Adrenal gland (tissue), 12 donors: ENCODE results near the gene PARD3B. TPM values are rescaled to one million over a fixed set of nuclear protein-coding genes. Genes with fewer than 3 reads are reported as not detected.

Source experiments
- DNase-seq, 7 donors: peaks; one replicate each; pipeline ENCODE4 v3.0.0-alpha.2; 2019 to 2020
- H3K27ac ChIP-seq, 5 donors: fragments of 200-600 bp; sonication (generic) in 4 of 5; 1 replicate in 3 of 5; 2 replicates in 2 of 5; pipeline versions ENCODE4 v1.5.1 to v1.8.0; 2016 to 2020; ENCODE audit warnings: mild to moderate bottlenecking in 1 of 5
- H3K27me3 ChIP-seq: fragments of 200-600 bp; 2 replicates; pipeline ENCODE4 v1.8.0; 2021
- H3K36me3 ChIP-seq, 2 donors: fragments of 200-600 bp; replicated peaks in 1 of 2; 1 replicate in 1 of 2; 2 replicates in 1 of 2; pipeline versions ENCODE4 v1.5.1 to v1.8.0; 2018 to 2022
- H3K4me1 ChIP-seq, 2 donors: fragments of 200-600 bp; replicated peaks in 1 of 2; 1 replicate in 1 of 2; 2 replicates in 1 of 2; pipeline versions ENCODE4 v1.5.1 to v1.8.0; 2018 to 2021
- H3K4me3 ChIP-seq, 4 donors: fragments of 200-600 bp; sonication (generic) in 3 of 4; one replicate each; pipeline ENCODE4 v1.5.1; 2016 to 2018
- H3K9me3 ChIP-seq, 3 donors: fragments of 200-600 bp; sonication (generic) in 1 of 3; replicated peaks in 1 of 3; 1 replicate in 2 of 3; 2 replicates in 1 of 3; pipeline versions ENCODE4 v1.5.1 to v1.8.0; 2016 to 2021
- POLR2A ChIP-seq, 2 donors: fragments of 450-650 bp; IDR thresholded peaks; one replicate each; pipeline ENCODE4 v1.6.1; 2017; ENCODE audit warnings: antibody characterized with exemption in 2 of 2, mild to moderate bottlenecking in 2 of 2, moderate library complexity in 1 of 2
- whole genome bisulfite sequencing, 4 donors: extraction: QIAGEN DNeasy Blood & Tissue Kit in 2 of 4; methylation state at CpG; one replicate each; pipeline versions ENCODE4 v1.1.5 to v1.1.7; 2013 to 2017; 5-methylcytosine and 5-hydroxymethylcytosine counted together
- intact Hi-C, 2 donors: fragments of 100-400 bp; cut with DNase I; formaldehyde crosslinking; loops; one replicate each; pipeline versions ENCODE4 v1.14.1 to v1.15.0; 2022 to 2023
- polyA plus RNA-seq, 3 donors: library from polyadenylated mRNA; stranded (reverse); fragments of 200-250 nt in 2 of 3; fragments of 350-450 nt in 1 of 3; fragmentation: Illumina TruSeq in 1 of 3; extraction: RNeasy Lipid Tissue Mini Kit (QIAGEN cat#74804) in 1 of 3; gene quantifications; one replicate each; pipeline ENCODE4 v1.2.3, GENCODE V29; 2013 to 2014
- total RNA-seq, 9 donors: library from RNA; depleted of rRNA in 4 of 9; stranded (reverse); fragments of >200 nt in 4 of 9; fragments of 120-200 nt in 1 of 9; fragmentation: NEBNext Ultra II Directional in 1 of 9; extraction: Animal tissue kit (Norgen Biotek cat#: 25700) in 1 of 9; gene quantifications; one replicate each; pipeline versions ENCODE4 v1.1.0 to v1.2.4, GENCODE V29; 2013 to 2023
- TF ChIP-seq, protein P1 (sequence below), 6 experiments: fragments of 450-650 bp in 4 of 6; fragments of 200-600 bp in 2 of 6; sonication (generic) in 1 of 6; IDR thresholded peaks; 1 replicate in 5 of 6; 2 replicates in 1 of 6; pipeline versions ENCODE4 v1.5.1 to v1.8.0; 2016 to 2021; ENCODE audit warnings: antibody characterized with exemption in 6 of 6, mild to moderate bottlenecking in 2 of 6, moderate library complexity in 1 of 6
- donor health status: healthy with polysubstance abuse.
- donor health status: Bipolar disorder and iron deficiency.
- donor health status: DM: yes; HTN: yes; CAD: no.
- donor health status: DM: no; HTN: no; CAD: no.
- donor health status: DM: no; HTN: no; CAD: no.
- donor health status: DM: yes; HTN: yes; CAD: no.

The PARD3B gene
- total and polyA plus RNA-seq, 12 donors: 1.9 to 20.4 (median 9.5) TPM

DNA sequence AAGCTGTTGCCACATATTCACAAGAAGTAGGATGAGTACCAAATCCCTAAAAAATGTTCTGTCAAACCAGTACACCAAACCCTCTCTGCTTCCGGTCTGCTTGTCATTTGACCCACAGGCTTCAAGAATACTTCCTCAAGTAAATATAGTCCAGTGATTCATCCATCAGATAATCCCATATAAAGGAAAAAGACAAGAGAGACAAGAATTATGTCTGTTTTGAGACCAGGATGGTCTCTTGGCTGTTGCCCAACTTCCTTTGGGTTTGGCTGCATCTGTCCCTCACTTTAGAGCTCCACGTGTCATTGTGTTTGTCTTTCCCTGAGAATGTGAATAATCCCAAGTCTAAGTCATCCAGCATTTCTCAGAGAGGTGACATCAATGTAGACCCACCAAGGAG, 1045.5 kb downstream of the PARD3B start:
- DNase-seq: peak in 4 of 7 donors; percentile 13 to 56 (median 19)
- TF ChIP-seq POLR2A (IDR thresholded peaks at IDR 0.05): no peak
- TF ChIP-seq, protein P1, sequence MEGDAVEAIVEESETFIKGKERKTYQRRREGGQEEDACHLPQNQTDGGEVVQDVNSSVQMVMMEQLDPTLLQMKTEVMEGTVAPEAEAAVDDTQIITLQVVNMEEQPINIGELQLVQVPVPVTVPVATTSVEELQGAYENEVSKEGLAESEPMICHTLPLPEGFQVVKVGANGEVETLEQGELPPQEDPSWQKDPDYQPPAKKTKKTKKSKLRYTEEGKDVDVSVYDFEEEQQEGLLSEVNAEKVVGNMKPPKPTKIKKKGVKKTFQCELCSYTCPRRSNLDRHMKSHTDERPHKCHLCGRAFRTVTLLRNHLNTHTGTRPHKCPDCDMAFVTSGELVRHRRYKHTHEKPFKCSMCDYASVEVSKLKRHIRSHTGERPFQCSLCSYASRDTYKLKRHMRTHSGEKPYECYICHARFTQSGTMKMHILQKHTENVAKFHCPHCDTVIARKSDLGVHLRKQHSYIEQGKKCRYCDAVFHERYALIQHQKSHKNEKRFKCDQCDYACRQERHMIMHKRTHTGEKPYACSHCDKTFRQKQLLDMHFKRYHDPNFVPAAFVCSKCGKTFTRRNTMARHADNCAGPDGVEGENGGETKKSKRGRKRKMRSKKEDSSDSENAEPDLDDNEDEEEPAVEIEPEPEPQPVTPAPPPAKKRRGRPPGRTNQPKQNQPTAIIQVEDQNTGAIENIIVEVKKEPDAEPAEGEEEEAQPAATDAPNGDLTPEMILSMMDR (IDR thresholded peaks at IDR 0.05): no peak
- H3K27me3 ChIP-seq: no peaks in the 10 kb centered on the region
- no peak overlapping the region for H3K4me3 ChIP-seq
- intact Hi-C loops: no loop called here
- H3K36me3 ChIP-seq: no peaks in the 10 kb centered on the region
- H3K4me1 ChIP-seq: no peaks in the 10 kb centered on the region
- 66 to 72% (median 68%) methylated on average over 2 of the region's 2 CpGs for WGBS, 4 donors
- H3K9me3 ChIP-seq: no peaks in the 10 kb centered on the region
- no peak overlapping the region for H3K27ac ChIP-seq

DNA sequence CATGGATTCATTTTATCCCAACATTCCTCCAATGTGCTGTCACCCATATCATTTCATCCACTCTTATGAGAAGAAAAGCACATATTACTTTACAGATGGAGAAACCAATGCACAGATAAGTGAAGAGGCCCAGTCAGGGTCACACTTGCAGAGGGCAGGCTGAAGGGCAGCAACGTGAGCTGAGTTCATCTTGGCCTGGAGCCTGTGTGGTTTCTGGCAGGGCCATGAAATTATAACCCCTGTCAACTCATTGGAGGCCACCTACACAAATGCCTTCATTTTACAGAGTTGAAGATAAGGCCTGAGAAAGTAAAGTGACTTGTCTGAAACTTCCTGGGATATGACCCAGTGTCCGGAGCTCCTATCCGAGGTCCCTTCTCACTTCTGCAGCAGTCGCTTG, 1048.6 kb downstream of the PARD3B start:
- TF ChIP-seq, protein P1 (IDR thresholded peaks at IDR 0.05): no peak
- no peak for TF ChIP-seq POLR2A (IDR thresholded peaks at IDR 0.05)
- 26 to 49% (median 43%) methylated on average over 4 of the region's 4 CpGs for WGBS, 4 donors
- H3K4me1 ChIP-seq: no peaks in the 10 kb centered on the region
- no peak overlapping the region for H3K27ac ChIP-seq
- peak in 4 of 7 donors; percentile 14 to 19 (median 16) for DNase-seq
- no peaks in the 10 kb centered on the region for H3K9me3 ChIP-seq
- intact Hi-C loops: no loop called here
- no peaks in the 10 kb centered on the region for H3K27me3 ChIP-seq
- no peak overlapping the region for H3K4me3 ChIP-seq
- no peaks in the 10 kb centered on the region for H3K36me3 ChIP-seq

- Histone ChIP-seq H3K9me3 (no peaks in the 10 kb centered on the region), H3K27ac (no peak overlapping the region), H3K4me1 (no peaks in the 10 kb centered on the region), H3K4me3 (no peak overlapping the region), H3K27me3 (no peaks in the 10 kb centered on the region), H3K36me3 (no peaks in the 10 kb centered on the region)
- 89 to 97% (median 92%) methylated on average over 2 of the region's 2 CpGs for WGBS, 4 donors
- DNase-seq: no peak
- TF ChIP-seq, protein P1 (IDR thresholded peaks at IDR 0.05): no peak
- no peak for TF ChIP-seq POLR2A (IDR thresholded peaks at IDR 0.05)
- intact Hi-C loops: no loop called here
Measured at GRCh38 chr2:205596581-205596980, 1051.3 kb downstream of the PARD3B start.

DNA sequence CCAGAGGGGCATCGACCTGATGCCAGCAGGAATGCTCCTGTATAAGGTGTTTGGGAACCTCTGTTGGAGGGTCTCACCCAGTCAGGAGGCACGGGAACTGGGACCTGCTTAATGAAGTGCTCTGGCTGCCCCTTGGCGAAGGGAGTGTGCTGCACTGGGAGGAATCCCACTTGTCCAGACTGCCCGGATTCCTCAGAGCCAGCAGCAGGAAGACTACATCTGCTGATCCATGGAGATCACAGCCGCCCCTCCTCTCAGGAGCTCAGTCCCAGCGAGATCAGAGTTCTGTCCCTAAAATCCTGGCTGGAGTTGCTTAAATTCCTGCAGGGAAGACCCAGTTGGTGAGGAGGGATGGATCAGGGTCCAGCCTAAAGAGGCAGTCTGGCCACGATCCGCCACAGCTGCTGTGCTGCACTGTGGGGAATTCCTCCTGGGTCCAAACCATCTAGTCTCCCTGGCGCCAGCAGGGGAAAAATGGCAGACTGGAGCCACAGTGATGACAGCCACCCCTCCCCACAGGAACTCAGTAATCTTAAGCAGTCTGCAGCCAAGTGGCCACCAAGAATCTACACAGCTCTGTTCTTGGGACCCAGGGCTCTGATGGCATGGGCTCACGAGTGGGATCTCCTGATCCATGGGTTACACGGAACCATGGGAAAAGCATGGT, 1060.5 kb downstream of the PARD3B start:
- no peaks in the 10 kb centered on the region for H3K27me3 ChIP-seq
- DNase-seq: no peak
- H3K36me3 ChIP-seq: no peaks in the 10 kb centered on the region
- no peak overlapping the region for H3K27ac ChIP-seq
- H3K4me3 ChIP-seq: no peak overlapping the region
- TF ChIP-seq, protein P1 (IDR thresholded peaks at IDR 0.05): no peak
- TF ChIP-seq POLR2A (IDR thresholded peaks at IDR 0.05): no peak
- no peaks in the 10 kb centered on the region for H3K4me1 ChIP-seq
- intact Hi-C loops: no loop called here
- 84 to 94% (median 93%) methylated on average over 5 to 11 of the region's 11 CpGs for WGBS, 4 donors
- peaks cover 0 to 5% (median 0%) of the 10 kb centered on the region in 3 donors for H3K9me3 ChIP-seq
